Measurements from ENCODE around the gene ELL. TPM values are rescaled to one million over a fixed set of nuclear protein-coding genes. Genes with fewer than 3 reads are reported as not detected.

Gene ELL
- total RNA-seq, 1 experiment from 2014 or later = 15.9 TPM

GRCh38 chr19:18494267-18494607, 27.6 kb downstream of the ELL start:
- DNase-seq (ENCODE audit: low spot score) = no peak
- in situ Hi-C loops (cut with HindIII; ENCODE audit: low sequenced_read_pairs) = no loop called here

DNA sequence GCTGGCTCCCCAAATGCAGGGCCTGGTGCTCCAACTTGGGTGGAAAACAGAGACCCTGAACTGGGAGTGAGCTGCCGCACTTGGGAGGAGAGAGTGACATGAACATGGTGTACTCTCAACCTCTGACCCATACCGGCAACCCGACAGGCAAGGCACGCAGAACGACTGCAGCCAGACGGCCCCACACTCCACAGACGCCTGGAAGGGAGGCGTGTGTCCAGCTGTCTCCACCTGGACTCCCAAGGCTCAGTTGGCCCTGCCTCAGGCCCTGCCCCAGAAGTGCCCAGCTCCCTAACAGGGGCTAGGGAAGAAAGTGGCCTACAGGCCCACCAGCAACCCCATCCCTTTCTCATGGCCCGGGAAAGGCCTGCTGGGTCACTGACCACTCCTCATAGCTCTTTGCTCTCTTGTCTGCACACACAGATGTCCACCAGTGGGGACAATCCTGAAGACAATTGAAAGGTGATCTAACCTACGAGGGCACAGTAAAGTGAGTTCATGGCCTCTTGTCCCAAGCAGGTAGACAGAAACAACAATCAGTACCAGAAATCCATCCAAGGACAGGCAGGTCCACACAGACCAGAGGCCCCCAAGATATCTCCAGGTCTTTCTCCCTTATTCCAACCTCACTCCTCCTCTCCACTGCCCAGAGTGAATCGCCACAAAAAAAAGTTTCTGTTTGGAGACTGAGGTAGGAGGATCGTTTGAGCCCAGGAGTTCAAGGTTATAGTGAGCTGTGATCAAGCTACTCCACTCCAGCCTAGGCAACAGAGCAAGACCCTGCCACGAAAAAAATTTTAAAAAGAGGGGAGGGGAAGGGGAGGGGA, 28.2 kb downstream of the ELL start:
- DNase-seq (ENCODE audit: low spot score) = no peak
- in situ Hi-C loops (cut with HindIII; ENCODE audit: low sequenced_read_pairs) = no loop called here

DNA sequence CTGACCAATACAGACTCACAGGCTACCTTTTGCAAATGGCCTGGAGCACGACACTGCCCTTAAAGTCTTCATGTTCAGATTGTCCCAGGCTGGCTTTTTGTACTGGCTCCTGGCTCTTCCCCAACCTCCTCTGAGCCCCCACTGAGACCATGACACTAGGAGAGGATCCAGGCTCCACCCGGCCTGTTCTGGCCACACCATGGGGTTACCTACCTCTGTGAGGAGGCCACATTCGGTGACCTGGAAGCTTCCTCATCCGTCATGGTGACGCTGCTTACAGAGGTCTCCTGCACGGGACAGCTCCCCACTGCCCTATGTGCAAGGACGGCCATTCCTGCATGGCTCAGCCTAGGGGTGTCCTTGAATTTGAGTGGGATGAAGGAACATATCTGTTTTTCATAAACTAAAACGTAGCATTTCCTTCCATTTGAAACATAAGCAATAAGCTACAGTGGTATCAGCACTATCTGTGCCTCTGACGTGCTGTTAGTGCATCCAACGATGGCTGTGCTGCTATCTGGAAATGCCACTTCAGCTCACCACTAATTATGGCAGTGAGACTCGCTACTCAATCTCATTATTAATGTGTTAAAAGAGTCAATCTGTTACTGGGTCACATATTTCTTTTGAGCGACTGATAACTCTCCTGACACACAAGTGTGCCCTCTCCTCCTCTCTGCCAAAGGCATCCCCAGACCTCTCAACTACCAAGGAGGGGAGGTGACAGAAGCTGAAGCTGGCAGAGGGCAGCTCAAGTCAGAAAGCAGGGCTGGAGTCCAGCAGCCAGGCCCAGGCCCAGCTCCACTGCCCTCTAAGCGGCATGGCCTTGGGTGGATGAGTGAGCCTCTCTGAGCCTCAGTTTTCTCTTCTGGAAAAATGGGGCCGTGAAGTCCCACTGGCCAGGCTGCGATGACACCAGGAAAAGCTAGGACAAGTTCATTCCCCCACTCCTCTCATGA, 29.6 kb downstream of the ELL start:
- DNase-seq (ENCODE audit: low spot score) = peak; percentile 68
- in situ Hi-C loops (cut with HindIII; ENCODE audit: low sequenced_read_pairs) = no loop called here

- in situ Hi-C loops (cut with HindIII; ENCODE audit: low sequenced_read_pairs) = no loop called here
- no peak for DNase-seq (ENCODE audit: low spot score)
Measured at GRCh38 chr19:18490728-18491127, 31.1 kb downstream of the ELL start.

- in situ Hi-C loops (cut with HindIII; ENCODE audit: low sequenced_read_pairs) = no loop called here
- DNase-seq (ENCODE audit: low spot score) = no peak
Measured at GRCh38 chr19:18489627-18490184, 32.2 kb downstream of the ELL start.

GRCh38 chr19:18488838-18489626, 32.8 kb downstream of the ELL start:
- peak; percentile 87 for DNase-seq (ENCODE audit: low spot score)
- in situ Hi-C loops (cut with HindIII; ENCODE audit: low sequenced_read_pairs) = no loop called here

- in situ Hi-C loops (cut with HindIII; ENCODE audit: low sequenced_read_pairs) = no loop called here
- DNase-seq (ENCODE audit: low spot score) = no peak
Measured at GRCh38 chr19:18488403-18488723, 33.5 kb downstream of the ELL start.

DNA sequence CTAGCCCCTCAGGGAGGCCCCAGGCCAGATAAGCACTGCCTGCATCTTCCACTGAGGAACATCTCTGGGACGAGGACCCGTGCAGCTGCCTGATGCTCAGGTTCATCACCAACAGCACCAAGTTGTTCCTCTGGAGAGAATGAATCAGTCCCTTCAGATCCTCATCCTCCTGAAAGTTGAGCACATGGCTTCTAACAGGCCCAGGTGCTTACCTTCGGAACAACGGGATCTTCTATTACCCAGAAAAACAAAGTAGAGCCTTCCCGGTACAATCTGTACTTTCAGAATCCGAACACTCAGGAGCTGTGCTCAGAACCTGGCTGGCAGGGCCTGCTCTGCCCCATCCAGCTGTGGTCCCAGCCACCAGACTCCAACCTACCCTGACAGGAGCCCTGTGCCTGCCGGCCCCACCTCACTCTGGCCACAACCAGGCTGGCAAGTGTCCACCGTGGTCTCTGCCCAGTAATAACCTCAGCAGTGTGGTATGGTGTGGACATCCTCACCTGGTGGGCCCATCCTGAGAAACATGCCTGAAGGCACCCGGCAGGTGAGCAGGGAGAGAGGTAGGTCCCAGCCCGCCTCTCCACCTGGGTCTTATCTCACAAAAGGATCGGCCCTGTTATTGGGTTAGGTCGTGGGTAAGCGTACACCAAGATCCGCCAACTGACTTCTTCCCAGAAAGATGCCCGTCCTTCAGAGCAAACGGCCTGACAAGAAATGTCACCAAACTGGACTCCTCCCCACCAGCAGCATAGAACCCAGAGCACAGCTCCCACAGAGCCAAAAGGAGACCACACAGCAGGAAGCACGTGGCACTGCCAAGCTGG, 34.1 kb downstream of the ELL start:
- DNase-seq (ENCODE audit: low spot score) = peak; percentile 83
- in situ Hi-C loops (cut with HindIII; ENCODE audit: low sequenced_read_pairs) = no loop called here

DNA sequence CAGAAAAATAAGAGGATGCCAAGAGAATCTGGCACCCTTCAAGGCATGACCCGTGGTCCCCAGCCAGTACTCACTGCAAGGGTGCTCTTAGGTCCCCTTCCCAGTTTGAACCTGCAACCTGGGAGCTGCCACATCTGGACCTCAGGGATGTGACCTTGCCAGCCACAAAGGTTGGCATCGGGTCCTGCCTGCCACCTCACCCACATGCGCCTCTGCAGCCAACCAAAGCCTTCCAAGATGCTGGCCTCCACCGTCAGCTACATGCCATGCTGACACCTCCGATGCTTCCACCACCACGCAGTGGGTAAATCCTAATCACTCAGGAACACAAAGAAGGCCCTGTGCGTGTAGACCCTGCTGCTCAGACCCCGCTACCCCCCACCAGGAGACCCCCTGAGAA, 35.1 kb downstream of the ELL start:
- DNase-seq (ENCODE audit: low spot score) = no peak
- in situ Hi-C loops (cut with HindIII; ENCODE audit: low sequenced_read_pairs) = no loop called here

GRCh38 chr19:18484992-18485391, 36.9 kb downstream of the ELL start:
- in situ Hi-C loops (cut with HindIII; ENCODE audit: low sequenced_read_pairs) = no loop called here
- DNase-seq (ENCODE audit: low spot score) = no peak

- in situ Hi-C loops (cut with HindIII; ENCODE audit: low sequenced_read_pairs) = no loop called here
Measured at GRCh38 chr19:18483119-18483890, 38.6 kb downstream of the ELL start.

GRCh38 chr19:18481505-18482222, 40.2 kb downstream of the ELL start:
- peak; percentile 57 for DNase-seq (ENCODE audit: low spot score)
- in situ Hi-C loops (cut with HindIII; ENCODE audit: low sequenced_read_pairs) = no loop called here

More at GRCh38 chr19:18483119-18483890, 38.6 kb downstream of the ELL start:
- no peak for DNase-seq (ENCODE audit: low spot score)

GRCh38 chr19:18480006-18480691, 41.7 kb downstream of the ELL start:
- DNase-seq (ENCODE audit: low spot score) = peak; percentile 96
- in situ Hi-C loops (cut with HindIII; ENCODE audit: low sequenced_read_pairs) = no loop called here

DNA sequence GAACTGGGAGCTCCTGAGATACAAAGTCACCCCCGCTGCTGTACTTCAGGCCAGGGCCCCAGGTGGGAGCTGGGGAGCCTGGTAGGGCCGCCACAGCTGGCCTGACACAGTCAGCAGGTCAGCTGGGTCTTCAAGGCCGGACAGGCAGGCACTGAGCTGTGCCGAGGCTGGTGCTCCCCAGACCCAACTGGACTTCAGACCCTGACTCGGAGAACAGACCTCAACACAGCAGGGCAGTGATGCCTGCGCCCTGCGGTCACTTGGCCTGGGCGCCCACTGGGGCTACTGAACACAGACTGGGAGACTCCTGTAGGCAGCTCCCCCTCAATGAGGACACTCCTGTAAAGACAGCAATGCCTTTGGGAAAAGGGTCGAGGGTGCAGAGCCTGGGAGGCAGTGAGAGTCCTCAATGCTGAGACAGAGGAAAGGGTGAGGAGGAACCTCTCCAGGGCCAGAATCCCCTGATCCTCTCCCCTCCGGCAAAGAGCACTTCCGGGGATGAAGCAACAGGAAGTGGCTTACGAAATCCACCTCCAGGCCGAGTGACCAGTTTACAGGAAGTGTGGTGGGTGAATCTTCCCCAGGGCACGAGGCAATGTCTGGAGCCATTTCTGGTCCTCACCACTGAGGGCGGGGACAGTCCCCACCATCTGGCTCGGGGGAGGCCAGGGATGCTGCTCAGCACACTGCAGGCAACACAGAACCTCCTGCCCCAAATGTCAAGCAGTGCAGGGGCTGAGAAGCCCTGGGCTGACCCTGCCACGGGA, 43.1 kb downstream of the ELL start:
- in situ Hi-C loops (cut with HindIII; ENCODE audit: low sequenced_read_pairs) = no loop called here
- DNase-seq (ENCODE audit: low spot score) = no peak

GRCh38 chr19:18477974-18478373, 43.9 kb downstream of the ELL start:
- in situ Hi-C loops (cut with HindIII; ENCODE audit: low sequenced_read_pairs) = no loop called here

More at GRCh38 chr19:18477974-18478373, 43.9 kb downstream of the ELL start:
- DNase-seq (ENCODE audit: low spot score) = no peak
